Measurements from ENCODE around the gene MICALL1.
"Not testable (repeated sequence)": the region's sequence is repeated elsewhere in the genome, so short reads cannot be mapped to it uniquely, and the experiment has no call there.

MICALL1 gene

DNA sequence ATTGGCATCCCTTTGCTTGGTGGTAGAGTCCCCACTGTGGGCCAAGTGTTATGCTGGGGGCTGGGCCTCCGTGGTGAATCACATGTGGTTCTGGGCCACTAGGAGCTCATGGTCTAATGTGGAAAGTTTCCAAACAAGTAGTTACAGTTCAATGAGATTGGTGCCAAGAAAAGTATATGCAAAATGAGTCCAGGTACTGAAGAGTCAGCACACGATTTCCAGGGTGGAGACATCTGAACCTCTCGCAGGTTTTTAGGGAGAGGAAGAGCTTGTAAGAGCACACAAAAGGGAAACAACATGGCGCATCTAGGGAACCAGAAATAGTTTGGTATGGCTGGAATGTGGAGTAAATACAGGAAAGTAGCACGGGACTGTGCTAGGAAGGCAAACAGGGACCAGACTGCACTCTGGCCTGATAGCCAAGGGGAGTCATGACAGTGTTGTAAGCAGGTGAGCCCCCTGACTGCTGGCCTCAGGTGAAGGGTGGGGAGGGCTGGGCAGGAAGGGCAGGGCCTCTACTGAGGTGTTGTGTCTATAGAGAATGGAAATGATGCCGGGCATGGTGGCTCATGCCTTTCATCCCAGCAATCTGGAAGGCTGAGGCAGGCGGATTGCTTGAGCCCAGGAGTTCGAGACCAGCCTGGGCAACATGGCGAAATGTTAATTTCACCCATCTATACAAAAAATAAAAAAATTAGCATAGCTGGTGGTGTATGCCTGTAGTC is 60.0 kb downstream of the MICALL1 start:
- no peak for DNase-seq

DNA sequence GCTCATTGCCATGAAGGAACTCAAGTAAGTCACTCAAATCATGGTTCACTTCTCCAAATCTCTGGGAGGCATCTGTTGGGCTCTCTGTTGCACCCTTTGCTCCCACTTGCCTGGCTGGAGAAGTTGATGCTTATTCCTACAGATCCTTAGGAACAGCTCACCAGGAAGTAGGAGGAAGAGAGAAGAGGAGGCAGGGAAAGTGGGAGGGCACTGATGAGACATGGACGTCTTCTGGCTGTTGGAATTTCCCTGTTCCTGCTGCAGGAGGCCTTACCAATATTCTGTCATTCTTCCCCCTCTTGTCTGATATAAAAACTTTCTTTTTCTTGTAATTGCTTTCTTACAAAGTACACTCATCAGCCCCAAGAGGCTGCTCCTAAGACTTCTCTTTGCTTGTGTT is 61.0 kb downstream of the MICALL1 start:
- DNase-seq, result no peak

DNA sequence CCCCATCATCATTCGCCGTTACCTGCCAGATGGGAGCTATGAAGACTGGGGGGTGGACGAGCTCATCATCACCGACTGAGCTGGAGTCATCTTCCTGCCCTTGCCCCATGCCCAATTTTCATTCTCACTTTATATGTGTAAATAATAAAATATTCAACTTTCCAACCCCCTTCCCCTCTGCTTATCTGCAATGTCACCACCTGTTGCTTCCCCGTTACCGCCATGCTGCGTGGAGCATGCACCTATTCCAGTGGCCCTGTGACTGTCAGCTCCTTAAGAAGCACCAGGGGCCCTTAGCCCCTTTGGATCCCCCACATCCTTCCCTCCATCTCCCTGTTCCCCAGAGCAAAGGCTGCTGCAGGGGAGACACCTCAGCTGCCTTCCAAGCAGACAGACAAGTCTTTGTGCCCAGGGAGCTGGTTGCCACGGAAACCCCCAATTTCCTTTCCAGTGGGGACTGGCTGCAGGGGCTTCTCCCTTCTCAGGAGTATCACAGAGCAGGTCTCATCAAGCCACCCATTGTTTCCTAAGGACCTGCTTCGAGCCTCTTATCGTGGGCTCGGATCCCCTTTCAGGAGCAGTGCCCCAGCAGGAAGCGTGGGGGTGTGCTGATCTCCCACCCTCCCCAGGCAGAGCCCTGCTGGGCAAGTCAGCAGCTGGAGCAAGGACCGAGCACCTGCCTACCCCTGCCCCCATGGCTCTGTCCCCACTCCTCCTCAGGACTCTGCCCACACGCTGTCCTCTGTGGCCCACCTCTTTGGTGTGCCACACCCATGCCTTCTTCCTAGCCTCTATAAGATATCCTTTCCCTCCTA is 61.7 kb downstream of the MICALL1 start:
- DNase-seq, result no peak

DNA sequence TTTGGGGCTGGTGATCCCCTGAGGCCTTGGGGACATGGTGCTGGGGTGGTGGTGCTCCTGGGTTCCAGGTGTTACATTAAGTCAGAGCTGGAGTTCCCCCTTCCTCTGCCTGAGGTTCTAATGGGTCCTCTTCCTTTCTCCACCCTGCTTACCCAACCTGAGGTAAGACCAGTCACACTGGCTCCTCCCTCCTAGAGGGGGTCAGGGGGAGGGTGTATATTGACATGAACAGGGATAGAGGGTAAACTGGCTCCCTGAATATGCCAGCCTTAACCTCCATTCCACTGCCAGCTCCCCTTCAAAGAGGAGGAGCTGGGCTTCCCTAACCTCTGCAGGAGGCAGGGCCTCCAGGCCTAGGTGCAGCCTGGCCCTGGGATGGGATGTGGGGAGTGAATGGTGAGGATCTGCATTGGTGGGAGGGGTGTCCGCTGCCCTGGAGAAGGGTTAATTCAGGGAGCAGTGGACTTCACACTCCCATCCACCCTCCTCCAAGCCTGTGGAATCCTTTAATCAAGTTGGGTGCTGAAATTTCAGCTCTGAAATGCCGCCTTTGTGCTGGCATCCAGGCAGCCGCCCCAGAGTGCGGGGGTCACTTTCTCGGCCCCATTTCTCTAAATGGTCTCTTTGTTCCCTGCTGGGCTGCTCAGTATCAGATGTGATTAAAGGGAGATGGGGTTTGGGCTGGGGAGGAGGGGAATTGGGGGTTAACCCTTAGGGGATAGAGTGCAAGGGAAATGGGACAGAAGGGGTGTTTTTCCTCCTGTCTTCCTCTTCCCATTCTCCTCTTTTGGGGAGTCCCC is 62.6 kb downstream of the MICALL1 start:
- DNase-seq, result no peak

DNA sequence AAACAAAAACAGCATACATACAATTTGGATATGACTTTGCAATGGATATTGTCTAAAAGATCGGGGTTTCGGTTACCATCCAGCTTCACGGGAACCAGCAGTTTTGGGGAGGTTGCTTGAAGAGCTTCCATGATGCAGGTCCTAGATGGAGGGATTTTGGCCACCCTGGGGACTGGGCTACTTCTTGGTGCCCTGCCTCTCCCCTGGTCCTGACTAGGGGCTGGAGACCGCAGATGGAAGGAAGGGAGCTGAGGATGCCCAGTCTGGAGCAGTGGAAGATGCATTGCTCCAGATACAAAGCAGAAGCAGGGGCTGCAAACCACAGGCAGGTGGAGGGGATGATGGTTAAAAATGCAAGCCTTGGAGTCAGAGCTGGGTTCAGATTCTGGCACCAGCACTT is 64.8 kb downstream of the MICALL1 start:
- DNase-seq, result no peak

DNA sequence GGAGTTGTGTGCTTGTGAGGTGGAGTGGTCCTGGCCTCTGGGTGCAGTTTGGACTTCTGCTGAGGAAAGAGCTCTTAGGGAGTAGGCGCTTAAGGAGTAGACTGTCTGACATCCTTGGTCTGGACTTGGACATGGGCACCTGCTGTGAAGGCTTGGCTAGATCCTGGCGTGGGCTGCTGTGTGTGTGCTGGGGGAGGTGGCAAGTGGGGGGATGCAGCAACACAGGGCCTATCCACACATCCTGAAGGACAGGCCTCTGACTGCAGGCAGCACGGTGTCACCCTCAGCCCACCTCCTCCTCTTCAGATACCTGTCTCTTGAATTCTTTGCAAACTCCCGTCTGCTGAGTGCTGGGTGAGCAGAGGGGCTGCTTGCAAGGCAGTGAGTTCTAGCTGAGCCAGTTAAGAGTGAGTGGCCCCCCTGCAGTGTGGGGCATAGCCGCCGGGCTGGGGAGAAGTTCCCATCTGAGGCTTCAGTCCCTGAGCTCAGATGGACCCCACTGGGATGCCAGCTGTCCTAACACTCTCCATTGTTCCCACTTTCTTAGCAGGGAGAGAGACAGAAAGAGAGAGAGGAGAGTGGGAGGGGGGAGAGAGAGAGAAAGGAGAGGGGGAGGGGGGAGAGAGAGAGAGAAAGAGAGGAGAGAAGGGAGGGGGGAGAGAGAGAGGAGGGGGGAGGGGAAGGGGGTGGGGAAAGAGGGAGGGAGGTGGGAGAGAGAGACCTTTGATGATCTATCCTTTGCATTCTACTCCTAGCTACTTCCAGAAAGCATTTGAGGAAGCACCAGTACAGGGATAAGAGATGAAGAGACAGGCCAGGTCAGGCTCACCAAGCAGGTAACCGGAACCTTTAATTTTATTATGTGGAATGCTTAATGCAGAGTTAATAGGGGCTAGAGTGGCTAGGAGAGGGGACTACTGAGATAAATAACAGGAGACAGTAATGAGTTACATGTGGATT is 65.7 kb downstream of the MICALL1 start:
- DNase-seq, result no peak

DNA sequence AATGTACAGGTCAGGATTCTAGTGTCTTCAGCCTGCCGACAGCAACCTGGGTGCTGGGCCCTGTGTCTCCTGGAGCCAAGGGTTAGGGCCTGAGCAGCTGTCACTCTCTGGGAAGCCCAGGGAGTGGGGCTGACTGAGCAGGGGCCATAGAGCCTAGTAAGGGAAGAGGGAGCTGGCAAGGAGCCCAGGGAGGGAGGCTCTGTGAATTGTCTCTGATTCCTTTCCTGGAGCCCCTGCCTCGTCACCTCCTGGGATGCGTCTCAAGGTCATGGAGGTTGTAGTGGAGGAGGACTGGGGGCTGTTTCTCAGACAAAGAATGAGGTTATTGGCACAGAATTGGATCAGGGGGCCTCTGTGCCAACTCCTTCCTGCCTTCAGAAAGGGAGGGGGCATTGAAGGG is 66.4 kb downstream of the MICALL1 start:
- no peak for DNase-seq

DNA sequence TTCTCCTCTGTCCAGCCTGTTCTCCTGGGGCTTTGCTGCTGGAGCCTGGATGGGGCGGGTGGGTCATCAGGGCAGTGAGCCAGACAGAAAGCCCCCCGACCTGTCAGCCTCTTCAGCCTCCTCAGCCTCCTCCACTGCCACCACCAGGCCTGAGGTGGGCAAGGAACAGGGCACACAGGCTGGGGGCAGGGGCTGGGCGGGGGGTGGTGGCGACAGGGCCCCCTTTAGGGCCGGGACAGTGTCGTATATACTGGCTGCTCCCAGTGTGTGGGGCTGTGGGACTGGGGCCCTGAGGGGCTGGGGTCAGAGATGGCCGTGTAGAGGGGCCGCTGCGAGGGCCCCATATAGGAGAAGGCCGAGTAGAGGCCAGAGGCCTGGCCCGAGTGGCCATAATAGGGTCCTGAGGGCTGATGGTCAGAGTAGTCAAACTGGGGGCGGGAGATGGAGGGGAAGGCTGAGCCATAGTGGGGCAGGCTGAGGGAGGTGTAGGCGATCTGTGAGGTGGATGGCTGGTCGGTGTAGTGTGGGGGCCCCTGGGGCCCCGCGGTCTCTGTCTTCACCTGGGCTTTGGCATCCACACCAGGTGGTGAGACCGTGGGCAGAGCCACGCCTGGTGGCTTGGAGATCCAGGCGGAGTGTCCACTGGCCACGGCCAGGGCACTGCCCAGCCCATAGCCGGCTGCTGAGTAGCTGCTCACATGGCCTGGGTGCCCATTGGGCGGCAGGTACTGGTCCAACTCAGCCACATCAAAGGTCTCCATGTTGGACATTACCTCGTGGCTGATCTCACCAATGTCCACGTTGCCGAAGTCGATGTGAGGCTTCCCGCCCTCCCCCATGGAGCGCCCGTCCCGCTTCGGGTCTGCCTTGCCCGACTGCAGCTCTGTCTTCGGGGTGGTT is 67.4 kb downstream of the MICALL1 start:
- DNase-seq, result no peak

DNA sequence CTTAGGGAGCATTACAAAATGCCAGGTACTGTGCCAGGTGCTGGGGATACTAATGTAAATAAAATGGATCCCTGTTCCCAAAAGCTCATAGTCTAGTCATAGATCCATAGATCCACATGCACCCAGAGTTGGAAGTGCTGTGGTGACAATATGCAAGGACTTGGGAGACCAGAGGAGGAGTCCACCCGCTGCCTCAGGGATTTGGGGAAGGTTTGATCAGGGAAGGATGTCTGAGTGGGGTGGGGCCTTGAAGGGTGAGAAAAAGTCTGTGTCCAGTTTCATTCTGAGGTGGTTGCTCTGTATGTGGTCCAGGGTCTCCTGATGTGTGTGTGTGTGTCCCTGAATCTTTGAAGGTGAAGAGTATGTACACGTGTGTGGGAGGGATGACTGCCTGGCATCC is 69.1 kb downstream of the MICALL1 start:
- no peak for DNase-seq

DNA sequence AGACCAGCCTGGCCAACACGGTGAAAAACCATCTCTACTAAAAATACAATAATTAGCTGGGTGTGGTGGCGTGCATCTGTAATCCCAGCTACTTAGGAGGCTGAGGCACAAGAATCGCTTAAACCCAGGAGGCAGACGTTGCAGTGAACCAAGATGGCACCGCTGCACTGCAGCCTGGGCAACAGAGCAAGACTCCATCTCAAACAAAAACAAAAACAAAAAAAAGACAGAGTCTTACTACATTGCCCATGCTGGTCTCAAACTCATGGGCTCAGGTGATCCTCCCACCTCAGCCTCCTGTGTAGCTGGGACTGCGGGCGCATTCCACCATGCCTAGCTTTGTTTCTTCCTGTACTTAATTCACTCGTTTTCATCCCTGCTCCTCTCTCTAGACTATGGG is 69.9 kb downstream of the MICALL1 start:
- not testable (repeated sequence) for DNase-seq

DNA sequence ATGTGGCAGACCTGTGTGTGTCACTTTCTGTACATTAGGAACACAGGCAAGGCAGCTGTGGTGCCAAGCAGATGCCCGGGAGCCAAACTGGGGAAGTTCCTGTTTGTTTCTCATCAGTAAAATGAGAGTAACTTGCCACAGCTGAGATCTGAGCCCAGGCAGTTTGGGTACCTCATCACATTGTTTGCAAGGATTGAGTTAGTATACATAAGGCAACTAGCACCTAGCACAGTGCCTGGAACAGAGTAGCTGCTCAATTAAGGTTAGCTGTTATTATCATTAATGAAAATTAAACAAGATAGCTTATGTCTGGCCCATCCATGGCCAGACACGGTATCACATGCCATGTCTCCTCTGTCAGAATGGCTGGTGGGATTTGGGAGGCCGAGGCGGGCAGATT is 70.5 kb downstream of the MICALL1 start:
- no peak for DNase-seq

DNA sequence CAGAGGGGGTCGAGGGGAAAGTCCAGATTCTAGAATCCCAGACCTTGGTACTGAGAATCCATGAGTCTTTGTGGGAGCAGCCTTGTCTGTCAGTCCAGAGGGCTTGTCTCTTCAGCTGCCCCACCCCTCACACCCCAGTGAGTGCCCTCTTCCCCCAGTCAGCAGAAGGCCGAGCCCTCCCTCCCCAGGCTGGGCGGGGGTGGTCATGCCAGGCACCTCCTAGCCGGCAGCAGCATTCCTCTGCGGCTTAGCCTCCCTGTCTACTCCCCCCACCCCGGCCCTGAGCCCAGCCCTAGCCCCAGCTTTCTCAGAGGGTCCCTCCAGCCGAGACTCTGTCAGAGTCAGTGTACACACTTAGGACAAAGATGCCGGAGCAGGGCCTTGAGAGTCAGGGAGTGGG is 73.7 kb downstream of the MICALL1 start:
- DNase-seq, result no peak

DNA sequence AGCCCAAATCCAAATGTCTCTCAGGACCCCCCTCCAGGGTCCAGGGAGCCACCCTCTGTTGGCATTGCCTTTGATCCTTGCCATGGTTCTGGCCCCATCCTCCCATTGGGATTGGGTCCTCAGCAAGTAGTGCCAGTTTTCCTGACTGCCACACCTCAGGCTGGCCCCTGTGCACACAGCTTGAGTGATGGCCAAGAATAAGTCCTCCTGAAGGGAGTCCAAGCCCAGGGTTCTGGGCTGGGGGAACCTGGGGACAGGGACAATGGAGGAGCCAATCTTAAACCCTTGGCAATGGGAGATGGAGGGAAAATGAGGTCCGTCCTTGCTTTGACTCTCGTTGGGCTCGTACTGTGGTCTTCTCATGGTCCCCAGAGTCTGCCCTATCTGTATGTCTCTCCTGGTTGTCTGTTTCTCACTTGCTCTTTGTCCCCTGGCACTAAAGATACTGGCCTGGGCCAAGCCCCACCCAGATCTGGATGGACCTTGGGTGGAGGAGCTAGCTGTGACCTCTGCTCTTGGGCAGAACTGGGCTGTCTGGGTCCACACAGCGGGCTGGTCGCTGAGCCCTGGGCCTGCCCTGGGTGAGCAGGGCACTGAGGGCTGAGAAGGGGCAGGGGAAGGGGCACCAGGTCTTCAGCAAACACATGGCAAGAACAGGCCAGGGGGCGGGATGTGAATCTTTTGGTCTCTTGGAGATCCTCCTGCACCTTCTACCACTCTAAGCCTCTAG is 75.3 kb downstream of the MICALL1 start:
- no peak for DNase-seq

DNA sequence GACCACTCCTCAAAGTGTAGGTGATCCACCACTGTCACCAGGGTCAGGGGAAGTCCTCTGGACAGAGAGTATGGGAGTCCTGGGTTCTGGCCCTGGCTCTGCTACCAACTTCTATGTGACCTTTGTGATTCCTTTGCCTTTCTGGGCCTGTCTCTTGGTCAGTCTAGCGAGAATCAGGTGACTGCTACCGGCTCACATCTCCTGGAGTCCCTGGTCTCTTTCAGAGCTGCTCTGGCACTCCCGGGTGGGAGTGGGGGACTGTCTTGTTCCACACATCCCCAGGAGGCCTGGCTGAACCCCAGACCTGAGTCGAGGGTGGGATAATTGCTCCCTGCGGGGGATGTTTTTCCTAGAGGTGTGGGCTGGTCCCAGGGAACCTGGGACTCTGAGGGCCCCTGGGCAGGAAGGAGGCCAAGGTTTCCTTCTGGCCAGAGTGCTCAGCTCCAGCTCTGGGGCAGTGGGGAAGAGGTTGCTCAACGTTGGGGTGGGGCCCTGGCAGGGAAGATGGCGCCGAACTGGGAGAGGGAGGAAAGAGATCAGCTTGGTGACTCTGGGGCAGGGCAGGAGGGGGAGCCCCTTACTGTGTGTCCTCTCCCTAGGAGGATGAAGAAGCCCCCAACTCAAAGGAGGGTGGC is 76.2 kb downstream of the MICALL1 start:
- no peak for DNase-seq

DNA sequence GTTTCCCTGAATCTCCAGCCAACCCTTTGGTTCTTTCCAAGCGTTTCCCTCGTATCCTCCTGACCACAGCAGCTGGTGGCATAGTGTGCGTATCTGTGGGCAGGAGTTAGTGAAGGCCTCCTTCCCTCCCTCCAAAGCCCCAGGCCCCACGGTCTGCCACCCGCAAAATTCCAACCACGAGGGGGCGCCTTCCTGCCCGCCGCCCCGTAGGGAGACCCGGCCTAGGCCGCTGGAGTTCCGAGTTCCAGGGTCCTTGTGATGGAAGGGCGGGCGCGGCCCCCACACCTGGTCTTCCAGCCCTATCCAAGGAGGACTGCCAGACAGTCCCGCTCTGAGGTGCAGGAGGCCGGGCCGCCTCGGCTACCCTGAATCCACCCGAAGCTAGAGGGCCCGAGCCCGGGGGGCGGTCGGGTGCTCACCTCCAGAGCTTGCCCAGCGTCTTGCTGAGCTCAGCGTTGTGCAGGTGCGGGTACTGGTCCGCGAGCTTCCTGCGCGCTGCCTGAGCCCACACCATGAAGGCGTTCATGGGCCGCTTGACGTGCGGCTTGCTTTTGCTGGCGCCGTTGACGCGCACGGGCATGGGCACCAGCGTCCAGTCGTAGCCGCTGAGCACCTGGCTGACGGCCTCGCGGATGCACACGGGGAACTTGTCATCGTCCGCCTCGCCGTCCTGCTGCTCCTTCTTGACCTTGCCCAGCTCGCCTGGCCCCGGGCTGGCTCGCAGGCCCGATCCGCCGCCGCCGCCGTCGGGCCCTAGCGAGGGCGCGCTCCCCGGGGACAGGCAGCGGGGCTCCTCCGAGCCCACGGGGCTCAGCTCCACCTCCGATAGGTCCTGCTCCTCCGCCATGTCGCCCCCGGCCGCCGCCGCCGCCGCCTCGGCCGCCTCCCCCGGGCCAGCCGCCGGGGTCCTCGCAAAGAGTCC is 77.1 kb downstream of the MICALL1 start:
- DNase-seq, result no peak

DNA sequence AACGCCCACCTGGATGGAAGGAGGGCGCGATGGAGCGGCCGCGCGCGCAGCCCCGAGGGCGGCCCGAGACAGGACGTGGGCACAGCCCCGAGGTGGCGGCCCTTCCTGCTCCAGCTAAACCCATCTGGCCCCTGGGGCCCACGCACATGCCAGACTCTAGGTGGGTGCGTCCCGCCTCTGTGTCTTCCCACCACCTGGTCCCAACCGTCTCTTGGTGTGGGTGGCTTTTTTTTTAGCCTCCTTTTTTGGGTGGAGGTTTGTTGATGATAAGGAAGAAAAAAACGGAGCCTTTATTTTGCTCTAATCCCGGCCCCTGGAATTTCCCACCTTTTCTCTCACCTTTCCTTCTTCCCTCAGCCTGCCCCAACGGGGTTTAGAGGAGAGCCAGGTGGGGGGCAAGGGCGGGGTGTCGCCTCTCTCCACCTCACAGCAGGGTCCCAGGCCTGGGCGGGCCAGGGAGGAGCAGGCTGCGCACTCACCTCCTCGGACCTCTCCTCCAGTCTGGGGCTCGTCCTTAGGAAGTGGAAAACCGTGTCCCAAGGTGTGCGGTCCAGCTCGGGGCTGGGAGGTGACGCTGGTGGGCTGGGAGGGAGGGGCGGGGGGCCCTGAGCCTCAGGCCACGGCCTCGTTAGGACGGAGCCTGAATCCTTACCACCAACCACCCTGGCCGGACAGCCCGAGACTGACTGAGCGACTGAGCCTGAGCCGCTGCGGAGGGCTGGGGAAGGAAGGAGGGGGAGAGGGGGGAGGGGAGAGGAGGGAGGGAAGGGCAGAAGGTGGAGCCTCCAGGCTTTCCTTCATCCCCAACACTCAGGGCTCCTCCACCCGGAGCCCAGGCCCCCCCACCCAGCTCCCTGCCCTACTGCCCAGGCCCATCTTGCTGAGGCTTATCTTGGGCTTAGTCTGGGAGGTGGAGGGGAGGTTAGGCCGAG is 78.0 kb downstream of the MICALL1 start, which contains the start of gene SOX10:
Gene SOX10 (minus strand): TSS at position 696 of the 932 bp plus-strand sequence. CDS start 771 bp downstream, outside the sequence.
- DNase-seq, result no peak

DNA sequence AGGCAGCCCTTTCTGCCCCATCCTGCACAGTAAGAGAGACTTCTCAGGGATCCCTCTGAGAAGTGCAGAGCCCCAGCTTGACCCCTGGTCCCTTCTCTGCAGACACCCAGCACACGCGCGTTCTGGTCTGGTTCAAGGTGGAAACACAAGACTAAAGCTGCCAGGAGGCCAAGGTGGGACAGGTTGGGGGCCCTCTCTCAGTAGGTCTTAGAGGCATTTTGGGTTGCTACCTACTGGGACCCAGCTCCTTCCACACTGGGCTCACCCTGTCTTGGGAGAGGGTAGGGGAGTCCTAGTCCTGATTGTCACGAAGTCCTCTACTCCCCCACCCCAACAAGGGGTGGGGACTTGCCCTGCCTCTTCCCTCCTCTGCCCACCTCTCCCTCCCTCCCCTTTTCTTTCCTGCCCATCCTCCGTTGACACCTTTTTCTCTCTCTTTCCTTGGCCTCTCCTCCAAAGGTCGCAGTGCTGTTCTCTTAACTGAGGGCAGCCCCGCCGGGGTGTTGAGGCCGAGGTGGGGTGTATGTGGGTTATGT is 79.0 kb downstream of the MICALL1 start:
- DNase-seq, result no peak
